ENCODE data around the gene ANKRD34A.
A peak's percentile ranks its signal among the peaks of the same experiment; 100 is the strongest.

The ANKRD34A gene

DNA sequence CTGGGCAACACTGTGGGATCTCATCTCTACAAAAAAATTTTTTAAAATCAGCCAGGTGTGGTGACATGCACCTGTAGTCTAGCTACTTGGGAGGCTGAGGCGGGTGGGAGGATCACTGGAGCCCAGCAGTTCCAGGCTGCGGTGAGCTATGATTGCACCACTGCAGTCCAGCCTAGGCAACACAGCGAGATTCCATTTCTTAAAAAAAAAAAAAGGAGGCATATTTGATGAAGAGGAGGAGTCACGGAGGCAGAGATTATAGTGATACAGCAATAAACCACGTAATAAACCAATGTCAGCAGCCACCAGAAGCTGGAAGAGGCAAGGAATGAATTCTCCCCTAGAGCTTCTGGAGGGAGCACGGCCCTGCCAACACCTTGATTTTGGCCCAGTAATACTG, 10.5 kb downstream of the ANKRD34A start:
- H3K27ac ChIP-seq (replicated peaks; ENCODE audit: low read length), result no peak overlapping the region
- no peak overlapping the region for H3K4me3 ChIP-seq (ENCODE audit: low read length in 2 of 2)
- H3K9me3 ChIP-seq (replicated peaks in 1 of 2; ENCODE audit: control insufficient read depth in 2 of 2, insufficient read depth in 1 of 2, low read depth in 1 of 2, low read length in 2 of 2), result no peaks in the 10 kb centered on the region
- H2BK12ac ChIP-seq (ENCODE audit: low read length), result no peak overlapping the region
- H2BK15ac ChIP-seq (ENCODE audit: low read length), result no peak overlapping the region
- no CpG with 5 or more reads among the region's 6 CpGs for WGBS, 2 donors (ENCODE audit: extremely low coverage in 2 of 2, insufficient read length in 2 of 2, insufficient replicate concordance in 1 of 2)
- H2AK5ac ChIP-seq (ENCODE audit: low read depth, low read length), result no peak overlapping the region
- H3K14ac ChIP-seq (ENCODE audit: low read length), result no peak overlapping the region
- peaks cover 0 to 7% of the 10 kb centered on the region in 2 donors for H3K36me3 ChIP-seq (replicated peaks in 1 of 2; ENCODE audit: control insufficient read depth in 2 of 2, insufficient read depth in 2 of 2, low read length in 2 of 2)
- no peak overlapping the region for H3K9ac ChIP-seq (ENCODE audit: low read depth, low read length, poor library complexity)
- H3K18ac ChIP-seq (ENCODE audit: low read length), result no peak overlapping the region
- DNase-seq (ENCODE audit: low spot score), result no peak
- no peak overlapping the region for H2AFZ ChIP-seq (ENCODE audit: low read length)
- no peaks in the 10 kb centered on the region for H3K79me1 ChIP-seq (ENCODE audit: low read depth, low read length)
- peaks cover 6 to 28% of the 10 kb centered on the region in 2 donors for H3K4me1 ChIP-seq (ENCODE audit: control insufficient read depth in 2 of 2, insufficient read depth in 1 of 2, low read depth in 1 of 2, low read length in 2 of 2)
- no peak overlapping the region for H3K4me2 ChIP-seq (ENCODE audit: insufficient read depth, low read length, poor library complexity, severe bottlenecking)
- no peak overlapping the region for H3K23ac ChIP-seq (ENCODE audit: low read depth, low read length, poor library complexity)
- H4K8ac ChIP-seq (ENCODE audit: low read depth, low read length), result no peak overlapping the region
- no peak overlapping the region for H4K91ac ChIP-seq (ENCODE audit: low read depth, low read length, poor library complexity)
- no peak overlapping the region for H3K4ac ChIP-seq (ENCODE audit: low read length)
- no peak overlapping the region for H2BK5ac ChIP-seq (ENCODE audit: low read length)
- no peak overlapping the region for H2BK120ac ChIP-seq (ENCODE audit: low read depth, low read length)
- peaks cover 0 to 5% (median 0%) of the 10 kb centered on the region in 3 experiments for H3K27me3 ChIP-seq (ENCODE audit: control insufficient read depth in 3 of 3, insufficient read depth in 3 of 3, low read depth in 1 of 3, low read length in 3 of 3)

GRCh38 chr1:145952903-145953302, 11.5 kb downstream of the ANKRD34A start:
- Histone ChIP-seq H3K9ac (ENCODE audit: low read depth, low read length, poor library complexity) (no peak overlapping the region), H2AK5ac (ENCODE audit: low read depth, low read length) (no peak overlapping the region), H3K4me3 (ENCODE audit: low read length in 2 of 2) (no peak overlapping the region), H3K27ac (replicated peaks; ENCODE audit: low read length) (no peak overlapping the region), H3K9me3 (replicated peaks in 1 of 2; ENCODE audit: control insufficient read depth in 2 of 2, insufficient read depth in 1 of 2, low read depth in 1 of 2, low read length in 2 of 2) (peaks cover 0 to 3% of the 10 kb centered on the region in 2 donors), H4K8ac (ENCODE audit: low read depth, low read length) (no peak overlapping the region), H3K4me2 (ENCODE audit: insufficient read depth, low read length, poor library complexity, severe bottlenecking) (no peak overlapping the region), H2BK15ac (ENCODE audit: low read length) (no peak overlapping the region), H2BK5ac (ENCODE audit: low read length) (no peak overlapping the region), H2AFZ (ENCODE audit: low read length) (no peak overlapping the region), H3K18ac (ENCODE audit: low read length) (no peak overlapping the region), H3K36me3 (replicated peaks in 1 of 2; ENCODE audit: control insufficient read depth in 2 of 2, insufficient read depth in 2 of 2, low read length in 2 of 2) (peaks cover 0 to 16% of the 10 kb centered on the region in 2 donors), H2BK12ac (ENCODE audit: low read length) (no peak overlapping the region), H3K4ac (ENCODE audit: low read length) (no peak overlapping the region), H3K14ac (ENCODE audit: low read length) (no peak overlapping the region), H3K23ac (ENCODE audit: low read depth, low read length, poor library complexity) (no peak overlapping the region), H3K4me1 (ENCODE audit: control insufficient read depth in 2 of 2, insufficient read depth in 1 of 2, low read depth in 1 of 2, low read length in 2 of 2) (peaks cover 6 to 23% of the 10 kb centered on the region in 2 donors), H3K27me3 (ENCODE audit: control insufficient read depth in 3 of 3, insufficient read depth in 3 of 3, low read depth in 1 of 3, low read length in 3 of 3) (peaks cover 0 to 2% (median 0%) of the 10 kb centered on the region in 3 experiments), H2BK120ac (ENCODE audit: low read depth, low read length) (no peak overlapping the region), H3K79me1 (ENCODE audit: low read depth, low read length) (no peaks in the 10 kb centered on the region), H4K91ac (ENCODE audit: low read depth, low read length, poor library complexity) (no peak overlapping the region)
- DNase-seq (ENCODE audit: low spot score), result no peak
- WGBS, 2 donors (ENCODE audit: extremely low coverage in 2 of 2, insufficient read length in 2 of 2, insufficient replicate concordance in 1 of 2), result no CpG with 5 or more reads among the region's 3 CpGs

DNA sequence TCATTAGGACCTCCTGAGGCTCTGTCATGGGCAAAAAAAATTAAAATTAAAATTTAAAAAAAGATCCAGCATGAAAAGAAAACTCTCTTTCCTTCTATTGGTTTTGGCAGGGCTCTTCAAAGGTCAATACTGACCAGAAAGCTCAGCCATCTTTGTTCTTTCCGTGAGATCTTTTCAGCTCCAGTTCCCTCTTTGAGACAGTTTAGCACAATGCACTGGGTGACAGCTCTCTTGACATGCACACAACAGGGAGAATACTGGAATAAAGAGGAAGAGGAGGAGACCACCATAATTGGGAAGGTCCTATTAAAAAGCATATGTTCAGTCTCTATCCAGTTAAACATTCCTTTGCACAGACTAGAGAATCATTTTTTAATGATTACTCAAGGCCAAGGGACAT, 12.8 kb downstream of the ANKRD34A start:
- no peak overlapping the region for H2BK15ac ChIP-seq (ENCODE audit: low read length)
- no peak overlapping the region for H3K4ac ChIP-seq (ENCODE audit: low read length)
- no peak overlapping the region for H2AFZ ChIP-seq (ENCODE audit: low read length)
- H2BK5ac ChIP-seq (ENCODE audit: low read length), result no peak overlapping the region
- H3K79me1 ChIP-seq (ENCODE audit: low read depth, low read length), result no peaks in the 10 kb centered on the region
- H3K14ac ChIP-seq (ENCODE audit: low read length), result no peak overlapping the region
- no peak overlapping the region for H4K8ac ChIP-seq (ENCODE audit: low read depth, low read length)
- no peak overlapping the region for H3K9ac ChIP-seq (ENCODE audit: low read depth, low read length, poor library complexity)
- peaks cover 0 to 28% of the 10 kb centered on the region in 2 donors for H3K36me3 ChIP-seq (replicated peaks in 1 of 2; ENCODE audit: control insufficient read depth in 2 of 2, insufficient read depth in 2 of 2, low read length in 2 of 2)
- peaks cover 0 to 2% (median 0%) of the 10 kb centered on the region in 3 experiments for H3K27me3 ChIP-seq (ENCODE audit: control insufficient read depth in 3 of 3, insufficient read depth in 3 of 3, low read depth in 1 of 3, low read length in 3 of 3)
- H4K91ac ChIP-seq (ENCODE audit: low read depth, low read length, poor library complexity), result no peak overlapping the region
- no peak overlapping the region for H2BK120ac ChIP-seq (ENCODE audit: low read depth, low read length)
- H3K23ac ChIP-seq (ENCODE audit: low read depth, low read length, poor library complexity), result no peak overlapping the region
- H3K4me1 ChIP-seq (ENCODE audit: control insufficient read depth in 2 of 2, insufficient read depth in 1 of 2, low read depth in 1 of 2, low read length in 2 of 2), result peaks cover 6 to 23% of the 10 kb centered on the region in 2 donors
- no peak overlapping the region for H3K4me2 ChIP-seq (ENCODE audit: insufficient read depth, low read length, poor library complexity, severe bottlenecking)
- H3K27ac ChIP-seq (replicated peaks; ENCODE audit: low read length), result peak overlapping the region; percentile 10
- no peak overlapping the region for H3K18ac ChIP-seq (ENCODE audit: low read length)
- no peak overlapping the region for H2BK12ac ChIP-seq (ENCODE audit: low read length)
- peaks cover 0 to 3% of the 10 kb centered on the region in 2 donors for H3K9me3 ChIP-seq (replicated peaks in 1 of 2; ENCODE audit: control insufficient read depth in 2 of 2, insufficient read depth in 1 of 2, low read depth in 1 of 2, low read length in 2 of 2)
- no peak overlapping the region for H3K4me3 ChIP-seq (ENCODE audit: low read length in 2 of 2)
- WGBS, 2 donors (ENCODE audit: extremely low coverage in 2 of 2, insufficient read length in 2 of 2, insufficient replicate concordance in 1 of 2), result no CpG with 5 or more reads among the region's 1 CpG
- no peak overlapping the region for H2AK5ac ChIP-seq (ENCODE audit: low read depth, low read length)
- no peak for DNase-seq (ENCODE audit: low spot score)

GRCh38 chr1:145949219-145949618, 15.2 kb downstream of the ANKRD34A start:
- Histone ChIP-seq H3K4me2 (ENCODE audit: insufficient read depth, low read length, poor library complexity, severe bottlenecking) (no peak overlapping the region), H3K36me3 (replicated peaks in 1 of 2; ENCODE audit: control insufficient read depth in 2 of 2, insufficient read depth in 2 of 2, low read length in 2 of 2) (peaks cover 0 to 37% of the 10 kb centered on the region in 2 donors), H2AFZ (ENCODE audit: low read length) (no peak overlapping the region), H3K27ac (replicated peaks; ENCODE audit: low read length) (no peak overlapping the region), H3K9me3 (replicated peaks in 1 of 2; ENCODE audit: control insufficient read depth in 2 of 2, insufficient read depth in 1 of 2, low read depth in 1 of 2, low read length in 2 of 2) (peaks cover 0 to 3% of the 10 kb centered on the region in 2 donors), H2AK5ac (ENCODE audit: low read depth, low read length) (no peak overlapping the region), H4K8ac (ENCODE audit: low read depth, low read length) (no peak overlapping the region), H3K27me3 (ENCODE audit: control insufficient read depth in 3 of 3, insufficient read depth in 3 of 3, low read depth in 1 of 3, low read length in 3 of 3) (no peaks in the 10 kb centered on the region), H2BK15ac (ENCODE audit: low read length) (no peak overlapping the region), H2BK5ac (ENCODE audit: low read length) (no peak overlapping the region), H4K91ac (ENCODE audit: low read depth, low read length, poor library complexity) (no peak overlapping the region), H2BK12ac (ENCODE audit: low read length) (no peak overlapping the region), H3K18ac (ENCODE audit: low read length) (no peak overlapping the region), H3K79me1 (ENCODE audit: low read depth, low read length) (no peaks in the 10 kb centered on the region), H3K14ac (ENCODE audit: low read length) (no peak overlapping the region), H3K4me1 (ENCODE audit: control insufficient read depth in 2 of 2, insufficient read depth in 1 of 2, low read depth in 1 of 2, low read length in 2 of 2) (peaks cover 6 to 13% of the 10 kb centered on the region in 2 donors), H3K4me3 (ENCODE audit: low read length in 2 of 2) (no peak overlapping the region), H3K4ac (ENCODE audit: low read length) (no peak overlapping the region), H2BK120ac (ENCODE audit: low read depth, low read length) (no peak overlapping the region), H3K23ac (ENCODE audit: low read depth, low read length, poor library complexity) (no peak overlapping the region), H3K9ac (ENCODE audit: low read depth, low read length, poor library complexity) (no peak overlapping the region)
- no CpG with 5 or more reads among the region's 4 CpGs for WGBS, 2 donors (ENCODE audit: extremely low coverage in 2 of 2, insufficient read length in 2 of 2, insufficient replicate concordance in 1 of 2)
- DNase-seq (ENCODE audit: low spot score), result no peak

Data from neuronal stem cell (in vitro differentiated cells).